Left lobe of liver (tissue), 2 donors: ENCODE data around the gene BCL2. TPM values are rescaled to one million over a fixed set of nuclear protein-coding genes. Genes with fewer than 3 reads are reported as not detected.

Experiments used
- ATAC-seq: fragments of 200-7000 bp; cut with Tn5 transposase; one replicate; pipeline ENCODE4 v1.9.1; 2020; ENCODE audit warnings: mild to moderate bottlenecking, moderate library complexity
- DNase-seq: peaks from one replicate; pipeline ENCODE4 v3.0.0-alpha.2; 2020; ENCODE audit warnings: low spot score
- total RNA-seq: library from RNA; stranded (reverse); gene quantifications from one replicate; pipeline ENCODE4 v1.2.1, GENCODE V29; 2021
- donor health status: DM: no; HTN: no; CAD: no; lungs with moderate emphysema.
- donor health status: DM: no; HTN: yes; CAD: no.

Gene BCL2
- total RNA-seq, 1 donor from 2014 or later, result 1.0 TPM

- ATAC-seq (no peak), DNase-seq (no peak)
Measured at GRCh38 chr18:63290166-63290820, 29.3 kb downstream of the BCL2 start.

- DNase-seq (no peak), ATAC-seq (no peak)
Measured at GRCh38 chr18:63288311-63288710, 31.3 kb downstream of the BCL2 start.

GRCh38 chr18:63287691-63288220 lies 31.8 kb downstream of the BCL2 start:
- DNase-seq, result no peak
- ATAC-seq, result no peak

GRCh38 chr18:63286926-63287325 lies 32.6 kb downstream of the BCL2 start:
- DNase-seq (no peak), ATAC-seq (no peak)

- DNase-seq (no peak), ATAC-seq (no peak)
Measured at GRCh38 chr18:63284827-63285733, 34.5 kb downstream of the BCL2 start.

GRCh38 chr18:63284173-63284799 lies 35.3 kb downstream of the BCL2 start:
- DNase-seq (no peak), ATAC-seq (no peak)

GRCh38 chr18:63283305-63284094 lies 36.1 kb downstream of the BCL2 start:
- ATAC-seq (no peak), DNase-seq (no peak)

GRCh38 chr18:63282793-63283192 lies 36.8 kb downstream of the BCL2 start:
- DNase-seq (no peak), ATAC-seq (no peak)

- no peak for DNase-seq
- no peak for ATAC-seq
Measured at GRCh38 chr18:63273222-63273927, 46.2 kb downstream of the BCL2 start.

GRCh38 chr18:63272638-63273037 lies 46.9 kb downstream of the BCL2 start:
- no peak for ATAC-seq
- no peak for DNase-seq

- DNase-seq (no peak), ATAC-seq (peak; percentile 37)
Measured at GRCh38 chr18:63271881-63272299, 47.7 kb downstream of the BCL2 start.

GRCh38 chr18:63271148-63271547 lies 48.4 kb downstream of the BCL2 start:
- no peak for ATAC-seq
- DNase-seq, result no peak

GRCh38 chr18:63267975-63268721 lies 51.4 kb downstream of the BCL2 start:
- no peak for ATAC-seq
- DNase-seq, result no peak

- DNase-seq, result no peak
- peak; percentile 20 for ATAC-seq
Measured at GRCh38 chr18:63266888-63267790, 52.4 kb downstream of the BCL2 start.

GRCh38 chr18:63265326-63265725 lies 54.2 kb downstream of the BCL2 start:
- ATAC-seq, result no peak

GRCh38 chr18:63264871-63265270 lies 54.7 kb downstream of the BCL2 start:
- ATAC-seq (peak; percentile 28), DNase-seq (no peak)

More at GRCh38 chr18:63265326-63265725, 54.2 kb downstream of the BCL2 start:
- no peak for DNase-seq

GRCh38 chr18:63263444-63263843 lies 56.1 kb downstream of the BCL2 start:
- ATAC-seq (no peak), DNase-seq (no peak)
